ENCODE data around the gene SLC41A1. TPM values are rescaled to one million over a fixed set of nuclear protein-coding genes. Genes with fewer than 3 reads are reported as not detected.

Gene SLC41A1
- total RNA-seq, 1 donor from 2014 or later: 44.0 TPM

DNA sequence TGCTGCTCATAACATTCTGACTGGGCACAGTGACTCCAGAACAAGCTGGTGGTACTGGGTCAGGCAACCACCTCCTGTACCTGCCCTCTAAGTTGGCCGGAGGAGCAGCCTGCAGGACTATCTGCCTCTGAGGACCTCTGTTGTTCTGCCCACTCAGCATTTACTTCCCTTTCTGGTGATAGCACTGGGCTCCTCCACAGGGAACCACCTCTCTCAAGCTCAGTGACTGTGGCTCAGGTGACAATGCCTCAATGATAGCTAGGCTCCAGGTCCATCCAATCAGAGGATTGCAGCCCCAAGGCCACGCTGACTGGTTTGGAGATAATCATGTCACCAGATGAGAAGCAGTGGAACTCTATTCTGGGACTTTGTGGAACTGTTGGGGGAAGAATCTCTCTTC lies 15.8 kb downstream of the SLC41A1 start:
- intact Hi-C loops (cut with DNase I): loop anchor here (10.0 kb wide), 1 partner anchor 308 kb away; no protein-coding TSS in a partner anchor

DNA sequence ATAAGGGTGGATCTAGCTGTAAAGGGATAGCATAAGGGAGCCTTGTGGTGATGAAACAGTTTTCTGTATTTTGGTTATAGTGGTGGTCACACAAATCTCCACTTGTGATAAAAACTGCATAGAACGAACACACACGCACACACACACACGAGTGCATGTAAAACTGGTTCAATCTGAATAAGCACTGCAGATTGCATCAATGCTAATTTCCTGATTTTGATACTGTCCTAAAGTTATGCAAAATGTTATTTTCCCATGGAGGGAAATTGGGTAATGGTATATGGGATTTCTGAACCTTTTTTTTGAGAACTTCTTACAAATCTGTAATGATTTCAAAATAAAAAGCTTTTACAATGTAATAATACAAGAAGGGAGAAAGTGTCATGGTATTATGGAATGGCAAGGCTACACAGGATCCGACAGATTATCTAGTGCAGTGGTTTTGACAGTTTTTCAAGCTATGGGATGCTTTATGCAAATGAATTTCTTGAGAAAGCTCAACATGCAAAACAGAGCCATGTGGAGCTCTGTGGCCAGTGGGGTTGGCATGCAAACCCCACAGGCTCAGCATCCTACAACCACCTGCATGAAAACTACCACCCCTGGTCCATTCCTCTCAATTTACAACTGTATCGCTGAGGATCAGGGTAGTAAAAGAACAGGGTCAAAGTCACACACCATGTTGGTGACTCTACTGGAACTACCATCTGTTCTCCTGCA lies 18.8 kb downstream of the SLC41A1 start:
- intact Hi-C loops (cut with DNase I): loop anchor here (5.0 to 10.0 kb wide), 2 partner anchors 183 to 311 kb away; no protein-coding TSS in a partner anchor
- no peak for DNase-seq (ENCODE audit: low spot score)
- no peak for ATAC-seq

More for the DNA sequence above, 15.8 kb downstream of the SLC41A1 start:
- DNase-seq (ENCODE audit: low spot score) (no peak), ATAC-seq (no peak)

DNA sequence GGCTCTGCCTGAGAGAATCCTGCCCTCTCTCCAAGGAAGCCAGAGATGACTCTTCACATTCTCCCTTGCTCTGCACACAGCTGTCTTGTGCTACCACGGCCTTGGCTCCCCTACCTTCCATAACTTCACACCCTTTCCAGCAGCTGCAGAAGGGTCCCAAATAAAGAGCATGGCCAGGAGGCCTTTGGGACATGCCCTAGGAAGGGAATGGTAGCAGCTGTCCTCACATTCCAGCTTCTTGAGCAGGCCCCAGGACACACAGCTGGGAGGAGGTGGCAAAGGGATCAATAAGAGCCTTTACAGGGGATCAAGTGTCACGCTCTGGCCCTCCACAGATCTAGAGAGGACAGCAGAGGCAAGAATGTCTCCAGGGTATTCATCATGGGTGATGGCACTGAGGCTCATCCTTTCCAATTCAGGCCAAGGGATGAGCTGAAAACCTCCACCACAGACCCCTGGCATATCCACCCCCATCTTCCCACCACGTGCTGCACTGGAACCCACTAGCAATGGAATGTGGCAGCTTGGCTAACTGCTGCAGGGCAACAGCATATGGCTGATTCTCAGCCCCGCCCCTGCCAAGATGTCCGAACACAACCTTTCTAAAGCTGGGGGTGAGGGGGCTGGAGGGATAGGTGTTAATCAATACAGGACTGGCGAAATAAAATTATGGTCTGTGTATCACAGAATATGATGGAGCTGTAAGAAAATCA lies 19.9 kb downstream of the SLC41A1 start:
- DNase-seq (ENCODE audit: low spot score): no peak
- ATAC-seq: no peak
- intact Hi-C loops (cut with DNase I): loop anchor here (5.0 to 10.0 kb wide), 2 partner anchors 184 to 312 kb away; no protein-coding TSS in a partner anchor

DNA sequence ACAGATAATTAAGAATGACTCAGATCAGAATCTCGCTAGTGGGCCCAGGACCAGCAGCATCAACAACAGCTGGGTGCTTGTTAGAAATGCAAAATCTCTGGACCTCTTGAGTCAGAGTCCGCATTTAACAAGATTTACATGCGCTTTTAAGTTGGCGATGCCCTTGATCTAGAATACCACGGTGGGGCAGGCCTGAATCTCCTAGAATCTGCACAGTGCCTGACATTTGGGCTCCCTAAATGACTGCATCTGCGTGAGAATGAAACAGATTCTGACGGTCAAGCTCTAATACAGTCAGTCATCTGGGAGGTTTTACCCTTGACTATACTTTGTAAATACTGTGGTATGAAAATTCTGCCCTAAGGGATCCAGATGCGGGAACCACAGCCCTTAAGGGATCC lies 20.5 kb downstream of the SLC41A1 start:
- no peak for DNase-seq (ENCODE audit: low spot score)
- intact Hi-C loops (cut with DNase I): loop anchor here (5.0 to 10.0 kb wide), 2 partner anchors 185 to 312 kb away; no protein-coding TSS in a partner anchor
- no peak for ATAC-seq

DNA sequence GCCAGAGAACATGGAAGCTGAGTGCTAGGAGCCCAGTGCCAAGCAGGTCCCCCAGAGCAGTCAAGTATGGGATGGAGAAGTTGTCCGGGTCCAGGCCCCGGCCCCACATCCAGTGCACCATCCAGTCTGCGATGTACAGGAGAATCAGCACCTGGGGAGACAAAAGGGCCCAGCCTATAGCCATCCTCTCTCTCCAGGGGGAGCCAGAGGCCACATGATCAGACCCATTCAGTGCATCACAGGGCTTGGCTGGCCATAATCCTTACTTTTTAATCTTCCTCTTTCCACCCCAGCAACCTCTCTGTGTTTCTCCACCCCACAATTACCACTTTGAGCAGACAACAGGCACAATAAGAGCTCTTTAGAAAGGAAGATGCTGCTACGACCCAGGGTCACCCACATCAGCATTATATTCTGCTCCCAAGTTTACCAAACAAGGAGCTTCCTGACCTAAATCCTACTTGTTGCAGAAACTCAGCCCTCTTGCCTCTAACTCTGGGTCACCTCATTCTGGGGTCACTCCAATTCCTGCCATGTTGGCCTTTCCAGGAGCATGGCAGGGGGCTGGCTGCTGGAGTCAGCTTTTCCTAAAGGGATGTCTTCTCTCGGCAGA lies 21.3 kb downstream of the SLC41A1 start:
- intact Hi-C loops (cut with DNase I): loop anchor here (5.0 to 10.0 kb wide), 2 partner anchors 186 to 313 kb away; no protein-coding TSS in a partner anchor
- DNase-seq (ENCODE audit: low spot score): peak; percentile 82

DNA sequence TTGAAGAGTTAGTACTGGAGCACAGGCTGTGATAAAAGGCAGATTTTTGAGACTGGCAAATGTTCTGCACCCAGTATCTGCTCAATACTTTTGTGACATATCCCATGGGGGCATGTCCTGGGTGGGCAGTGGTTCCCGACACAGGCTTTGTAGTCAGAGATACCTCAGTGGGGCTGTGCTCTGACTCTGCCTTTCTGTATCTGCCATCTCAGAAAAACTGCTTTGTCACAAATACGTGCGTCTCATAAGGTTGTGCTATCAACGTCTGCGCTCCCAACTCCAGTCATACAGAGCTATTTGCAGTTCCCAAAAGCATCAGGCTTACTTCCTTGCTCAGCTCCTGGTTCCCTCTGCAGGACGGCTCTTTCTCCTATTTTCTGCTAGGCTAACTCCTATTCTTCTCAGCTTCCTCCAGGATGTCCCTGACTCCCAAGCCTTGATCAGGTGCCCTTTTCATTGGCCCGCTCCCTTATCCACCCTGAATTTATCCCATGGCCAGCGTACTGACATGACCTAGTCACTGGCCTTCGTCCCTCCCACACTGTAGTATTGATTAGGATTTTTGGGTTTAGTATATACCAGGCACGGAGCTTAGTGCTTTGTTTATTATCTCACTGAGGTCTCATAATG lies 25.6 kb downstream of the SLC41A1 start:
- DNase-seq (ENCODE audit: low spot score) (no peak), ATAC-seq (no peak)

More for the DNA sequence above, 21.3 kb downstream of the SLC41A1 start:
- ATAC-seq: peak; percentile 92

DNA sequence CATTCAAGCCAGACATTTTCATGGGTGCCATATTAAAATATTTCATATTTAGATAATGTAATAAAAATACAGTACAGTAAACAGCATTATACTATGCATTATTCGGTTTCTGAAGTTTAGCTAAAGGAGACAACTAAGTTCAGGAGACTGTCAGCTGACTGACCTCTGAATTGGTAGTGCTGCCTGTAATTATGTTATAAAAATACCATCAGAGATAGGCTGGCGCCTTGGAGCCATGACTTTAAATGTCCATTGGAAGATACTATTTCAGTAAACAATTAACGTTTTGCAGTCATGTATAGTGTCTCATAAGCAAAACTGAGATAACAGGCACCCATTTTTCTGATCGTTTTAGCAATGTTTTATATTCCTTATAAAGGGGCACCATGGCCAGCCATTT lies 26.4 kb downstream of the SLC41A1 start:
- ATAC-seq (no peak), DNase-seq (ENCODE audit: low spot score) (no peak)
- intact Hi-C loops (cut with DNase I): no loop called here

More for the DNA sequence above, 25.6 kb downstream of the SLC41A1 start:
- intact Hi-C loops (cut with DNase I): no loop called here

DNA sequence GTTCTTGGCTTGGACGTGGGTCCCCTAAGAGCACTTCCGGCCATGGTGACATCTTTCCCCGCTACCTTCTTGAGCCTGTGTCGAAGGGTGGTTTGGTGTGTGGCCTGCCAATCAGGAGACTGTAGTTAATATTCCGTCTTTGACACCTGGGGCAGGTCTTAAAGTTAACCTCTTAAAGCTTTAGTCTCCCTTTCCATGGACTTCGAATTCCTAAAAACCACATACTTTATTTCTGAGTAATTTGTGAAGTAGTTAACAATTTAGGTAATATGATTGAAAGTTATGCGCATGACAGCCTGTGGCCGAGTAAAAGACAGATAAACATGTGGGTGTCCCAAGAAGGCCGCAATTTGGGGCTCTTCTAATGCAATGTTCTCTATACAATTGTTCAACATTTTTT lies 27.6 kb downstream of the SLC41A1 start:
- DNase-seq (ENCODE audit: low spot score) (no peak), ATAC-seq (no peak)
- intact Hi-C loops (cut with DNase I): no loop called here

DNA sequence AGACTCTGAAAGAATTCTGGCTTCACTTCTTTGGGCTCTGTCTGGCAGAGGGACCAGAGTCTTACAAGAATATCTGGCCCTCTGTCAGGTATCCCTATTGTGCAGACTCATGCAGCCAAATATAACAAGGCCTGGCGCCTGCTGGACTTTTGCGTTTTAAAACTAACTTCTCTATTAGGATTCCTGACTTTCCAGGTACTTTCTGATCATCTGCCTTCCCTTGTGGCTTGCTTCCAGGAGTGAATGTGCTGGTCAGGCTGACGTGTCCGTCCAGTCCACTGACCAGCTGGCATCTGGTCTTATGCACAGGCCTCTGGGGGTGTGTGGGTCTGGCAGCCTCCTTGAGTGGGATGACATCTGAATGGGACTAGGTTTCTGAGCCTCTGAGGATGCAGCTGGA lies 29.1 kb downstream of the SLC41A1 start:
- intact Hi-C loops (cut with DNase I): no loop called here
- ATAC-seq (peak; percentile 77), DNase-seq (ENCODE audit: low spot score) (no peak)

DNA sequence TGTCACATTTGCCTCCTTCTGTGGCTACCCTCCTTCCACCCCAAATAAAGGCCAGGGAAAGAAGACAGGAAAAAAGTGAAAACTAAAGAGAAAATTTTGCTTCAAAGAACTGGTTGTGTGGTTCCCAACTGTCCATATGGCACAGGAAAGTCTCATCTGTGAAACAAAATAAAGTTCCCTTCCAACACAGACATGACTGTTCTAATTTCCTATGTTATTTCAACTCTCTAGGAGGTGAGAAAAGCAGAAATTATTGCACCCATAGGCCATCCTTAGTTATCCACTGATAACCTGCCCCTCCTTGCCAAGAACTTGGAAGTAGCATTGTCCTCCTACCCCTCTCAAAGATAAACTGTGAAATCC lies 29.6 kb downstream of the SLC41A1 start:
- no peak for DNase-seq (ENCODE audit: low spot score)
- ATAC-seq: peak; percentile 22
- intact Hi-C loops (cut with DNase I): no loop called here

DNA sequence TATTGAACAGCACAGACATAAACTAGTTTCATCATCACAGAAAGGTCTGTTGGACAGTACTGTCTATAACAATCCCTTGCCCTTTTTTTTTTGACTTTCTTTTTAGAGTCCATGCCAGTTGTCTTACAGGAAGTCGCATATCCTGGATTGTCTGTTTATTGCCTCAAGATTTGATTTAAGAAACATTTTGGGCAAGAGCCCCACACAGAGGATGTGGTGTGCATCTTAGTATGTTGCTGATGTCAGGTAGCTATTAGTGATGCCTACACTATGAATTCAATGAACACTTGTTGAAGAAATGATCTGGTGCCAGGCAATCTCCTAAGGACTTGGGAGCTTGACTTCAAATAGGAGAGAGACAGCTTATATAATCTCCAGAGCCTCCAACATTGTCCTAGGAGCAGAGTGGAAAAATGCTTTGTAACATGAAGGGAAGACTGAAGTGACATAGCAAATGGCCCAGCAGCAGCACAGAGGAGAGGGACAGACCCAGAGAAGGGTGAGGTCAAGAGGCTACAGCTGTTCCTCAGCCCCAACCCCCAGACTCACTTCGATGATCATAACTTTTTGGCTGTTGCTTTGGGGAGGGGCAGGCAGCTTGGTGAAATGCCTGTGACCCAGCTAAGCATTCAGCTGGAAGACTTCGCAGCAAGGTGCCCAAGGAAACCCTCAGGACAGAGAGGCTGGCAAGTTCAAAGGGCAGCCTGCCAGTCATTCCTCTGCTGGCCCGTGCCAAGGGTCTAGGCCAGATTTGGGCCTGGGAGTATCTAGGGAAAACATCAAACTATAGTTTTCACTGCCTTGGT lies 30.2 kb downstream of the SLC41A1 start:
- intact Hi-C loops (cut with DNase I): no loop called here
- no peak for DNase-seq (ENCODE audit: low spot score)
- ATAC-seq: no peak

DNA sequence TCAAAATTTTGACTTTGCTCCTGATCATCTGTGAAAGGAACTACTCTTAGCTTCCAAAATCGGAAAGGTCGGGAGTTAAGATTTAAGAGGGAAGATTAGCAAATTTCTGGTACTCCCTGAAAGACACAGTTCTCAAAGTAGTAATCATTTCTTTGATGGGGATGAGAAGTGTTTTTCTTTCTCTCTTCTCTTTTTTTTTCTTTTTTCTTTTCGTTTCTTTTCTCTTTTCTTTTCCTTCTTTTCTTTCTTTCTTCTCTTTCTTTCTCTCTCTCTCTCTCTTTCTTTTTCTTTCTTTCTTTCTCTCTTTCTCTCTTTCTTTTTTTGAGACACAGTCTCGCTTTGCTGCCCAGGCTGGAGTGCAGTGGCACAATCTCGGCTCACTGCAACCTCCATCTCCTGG lies 32.7 kb downstream of the SLC41A1 start:
- intact Hi-C loops (cut with DNase I): no loop called here
- DNase-seq (ENCODE audit: low spot score): no peak
- ATAC-seq: no peak

DNA sequence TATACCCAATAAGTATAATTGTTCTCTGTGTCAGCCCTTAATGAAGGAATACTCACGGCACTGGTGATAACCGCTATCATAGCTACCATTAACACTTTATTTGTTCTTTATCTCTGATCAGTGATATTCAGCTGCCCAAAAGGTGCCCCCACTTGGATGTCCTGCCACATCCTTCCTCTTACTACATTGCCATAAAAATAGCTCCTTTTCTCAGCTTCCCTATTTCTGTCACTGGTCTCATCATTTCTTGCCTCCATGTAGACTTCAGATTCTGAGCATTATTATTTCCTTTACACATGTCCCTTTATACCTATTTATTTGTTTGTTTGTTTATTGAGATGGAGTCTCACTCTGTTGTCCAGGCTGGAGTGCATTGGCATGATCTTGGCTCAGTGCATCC lies 35.0 kb downstream of the SLC41A1 start:
- no peak for DNase-seq (ENCODE audit: low spot score)
- no peak for ATAC-seq
- intact Hi-C loops (cut with DNase I): no loop called here

DNA sequence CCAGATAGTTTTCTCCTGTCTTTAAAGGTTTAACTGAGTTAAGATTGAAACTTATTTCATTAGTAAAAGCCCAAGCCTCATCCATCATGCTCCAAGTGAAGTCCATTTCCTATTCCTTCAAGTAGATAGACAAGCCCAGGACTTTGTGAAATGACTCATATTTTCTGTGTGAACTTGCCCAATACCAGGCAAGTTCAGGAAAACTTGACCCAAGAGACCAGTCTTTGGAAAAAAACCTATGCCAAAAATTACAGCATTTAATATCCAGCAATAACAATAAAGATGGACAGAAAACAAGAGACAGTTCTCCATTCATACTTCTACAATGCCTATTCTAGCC lies 37.3 kb downstream of the SLC41A1 start:
- ATAC-seq: peak; percentile 86
- intact Hi-C loops (cut with DNase I): no loop called here

DNA sequence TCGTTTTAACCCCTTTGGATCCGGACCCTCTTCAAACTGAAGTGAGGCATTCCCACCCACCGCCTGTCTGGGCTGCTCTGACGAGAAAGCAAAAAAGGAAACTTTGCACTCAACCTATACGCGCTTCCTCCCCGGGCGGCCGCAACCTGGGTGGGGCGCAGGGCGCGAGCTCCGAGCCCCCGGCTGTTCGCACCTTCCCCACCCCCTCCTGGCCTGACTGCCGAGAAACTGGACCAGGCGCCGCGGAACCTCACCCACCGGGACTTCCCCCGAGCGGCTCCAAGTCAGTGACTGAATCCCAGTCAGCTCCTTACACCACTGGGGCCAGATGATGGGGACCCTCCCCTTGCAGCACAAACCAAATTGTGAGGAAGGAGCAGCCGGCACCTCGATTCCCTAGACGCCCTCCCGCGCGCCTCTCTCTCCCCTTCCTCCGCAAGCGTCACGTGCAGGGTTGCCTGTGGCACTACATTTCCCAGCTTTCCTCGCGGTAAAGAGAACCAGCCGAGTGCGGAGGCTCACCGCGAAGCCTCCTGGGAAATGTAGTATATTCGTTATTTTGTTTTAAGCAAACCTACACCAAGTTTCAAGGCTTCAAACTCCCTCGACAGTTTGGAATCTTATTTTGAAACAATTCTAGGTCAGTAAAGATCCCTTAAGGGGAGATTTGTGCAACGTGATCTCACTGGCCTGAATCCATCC lies 37.8 kb downstream of the SLC41A1 start, which contains the start of gene RAB29:
TSS of gene RAB29 (minus strand) at position 468 of the 702 bp plus-strand sequence. CDS start 526 bp downstream, outside the sequence.
- peak; percentile 98 for ATAC-seq
- peak; percentile 90 for DNase-seq (ENCODE audit: low spot score)
- intact Hi-C loops (cut with DNase I): no loop called here

More for the DNA sequence above, 37.3 kb downstream of the SLC41A1 start:
- no peak for DNase-seq (ENCODE audit: low spot score)

DNA sequence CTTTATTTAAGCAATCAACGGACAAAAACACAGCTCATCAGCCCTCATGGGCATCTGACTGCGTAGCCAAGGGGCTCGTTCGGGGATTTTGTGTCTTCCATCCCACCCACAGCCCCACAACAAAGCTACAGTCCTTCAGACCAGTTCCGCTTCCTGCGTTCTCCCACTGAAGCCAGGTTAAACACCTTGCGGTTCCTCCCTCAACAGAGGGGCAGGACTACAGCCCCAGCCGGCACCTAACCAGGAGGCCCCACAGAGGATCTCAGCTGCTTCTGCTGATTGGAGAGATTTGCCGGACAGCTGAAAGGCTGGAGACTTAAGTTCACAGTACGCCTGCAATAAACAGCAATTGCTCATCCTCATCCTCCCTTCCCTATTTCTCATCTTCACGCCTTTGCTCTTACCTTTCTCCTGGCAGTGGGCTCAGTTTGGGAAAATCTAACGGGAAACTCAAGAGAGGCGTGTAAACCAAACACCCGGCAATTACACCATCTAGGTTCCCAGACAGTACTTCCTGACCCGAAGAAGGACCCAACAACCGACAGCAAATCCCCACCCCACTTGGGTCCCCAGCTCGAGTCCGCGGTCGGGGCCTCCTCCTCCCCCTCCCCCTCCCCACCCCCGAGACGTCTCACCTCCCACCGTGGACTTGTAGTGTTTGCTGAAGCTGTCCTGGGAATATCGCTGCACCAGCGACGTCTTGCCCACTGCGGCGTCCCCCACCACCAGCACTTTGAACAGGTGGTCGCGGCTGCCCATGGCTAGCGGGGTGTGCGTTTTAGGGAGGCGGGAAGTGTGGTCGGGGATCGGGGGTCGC lies 38.6 kb downstream of the SLC41A1 start:
- intact Hi-C loops (cut with DNase I): no loop called here
- DNase-seq (ENCODE audit: low spot score) (no peak), ATAC-seq (peak; percentile 38)

DNA sequence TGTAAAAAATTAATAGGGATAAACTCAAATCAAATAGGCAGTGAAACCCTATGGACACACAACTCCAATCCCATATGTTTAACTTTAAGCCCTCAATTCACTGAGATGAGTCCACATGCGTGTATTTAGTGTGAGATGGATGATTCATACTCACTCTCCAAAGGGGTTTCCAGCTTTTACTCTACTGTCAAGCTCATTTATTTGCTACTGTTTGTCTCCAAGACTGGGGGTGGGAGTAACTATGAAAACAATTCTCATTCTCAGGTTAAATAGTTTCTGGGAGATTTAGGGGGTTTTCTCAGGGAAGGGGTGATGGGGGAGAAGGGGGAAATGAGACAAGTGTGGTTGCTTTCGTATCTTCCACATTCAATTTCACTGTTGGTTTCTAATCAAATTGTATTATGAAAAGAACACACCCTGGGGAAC lies 40.4 kb downstream of the SLC41A1 start:
- intact Hi-C loops (cut with DNase I): no loop called here
- DNase-seq (ENCODE audit: low spot score) (no peak), ATAC-seq (no peak)

Data from sciatic nerve (tissue), 2 donors.